Endothelial cell of umbilical vein (primary cell): Measurements from ENCODE around the gene AIMP1. TPM values are rescaled to one million over a fixed set of nuclear protein-coding genes. Genes with fewer than 3 reads are reported as not detected.

Experiments used
- BruUV-seq: library from RNA; stranded (reverse); fragments of 400-500 nt; replicated peaks from 2 replicates; lab custom pipeline; 2021; lab: Mats Ljungman, UMichigan
- CTCF ChIA-PET: fragments of 300-600, 350-600 bp; sonication (Branson Sonifier 250); formaldehyde crosslinking; loops from one replicate; lab custom pipeline; 2021; ENCODE audit warnings: antibody characterized with exemption, inconsistent platforms; lab: Charles Lee
- POLR2A ChIA-PET: fragments of 300-600, 350-600 bp; sonication (Branson Sonifier 250); formaldehyde crosslinking; loops from one replicate; lab custom pipeline; 2021; ENCODE audit warnings: antibody characterized with exemption, inconsistent platforms; lab: Charles Lee
- DNase-seq: peaks from one replicate; pipeline ENCODE4 v3.0.0-alpha.2; 2011; ENCODE audit warnings: low read depth, low spot score
- FAIRE-seq: peaks from 2 replicates; lab custom pipeline; 2011; peaks lifted over from hg19 to GRCh38; lab: Jason Lieb, UNC
- H2AFZ ChIP-seq: 2 replicates; pipeline ENCODE4 v1.6.0; 2012; ENCODE audit warnings: low read depth, low read length, control low read depth, inconsistent platforms
- H3K27ac ChIP-seq: 2 replicates; pipeline ENCODE4 v1.5.1; 2011; ENCODE audit warnings: low read depth, mild to moderate bottlenecking, control low read depth, low read length, moderate library complexity; ENCODE audit not compliant: insufficient read depth
- H3K27me3 ChIP-seq, 2 experiments: 2 replicates each; pipeline versions ENCODE4 v1.6.0 to v1.6.1; 2011; ENCODE audit warnings: low read length in 2 of 2, mixed read lengths in 1 of 2; ENCODE audit not compliant: control insufficient read depth in 2 of 2, insufficient read depth in 2 of 2
- H3K36me3 ChIP-seq, 2 experiments: 2 replicates in 1 of 2; 3 replicates in 1 of 2; pipeline ENCODE4 v1.5.1; 2011; ENCODE audit warnings: low read length in 2 of 2, mild to moderate bottlenecking in 1 of 2, moderate library complexity in 1 of 2; ENCODE audit not compliant: control insufficient read depth in 2 of 2, insufficient read depth in 2 of 2; ENCODE audit errors: extremely low read depth in 1 of 2
- H3K4me1 ChIP-seq: 3 replicates; pipeline ENCODE4 v1.5.1; 2011; ENCODE audit warnings: mild to moderate bottlenecking, low read length; ENCODE audit not compliant: control insufficient read depth, insufficient read depth; ENCODE audit errors: extremely low read depth
- H3K4me2 ChIP-seq: 2 replicates; pipeline ENCODE4 v1.6.1; 2011; ENCODE audit warnings: low read length, control low read depth, mixed read lengths; ENCODE audit not compliant: insufficient read depth
- H3K4me3 ChIP-seq, 3 experiments: fragments of 200-600 bp in 1 of 3; sonication (generic), shearing (Covaris generic) in 1 of 3; replicated peaks in 1 of 3; 2 replicates each; pipeline ENCODE4 v1.5.1; 2011 to 2016; ENCODE audit warnings: control low read depth in 3 of 3, low read length in 3 of 3, mild to moderate bottlenecking in 2 of 3, inconsistent platforms in 1 of 3, low read depth in 1 of 3, moderate library complexity in 1 of 3; ENCODE audit not compliant: insufficient read depth in 1 of 3
- H3K79me2 ChIP-seq: 2 replicates; pipeline ENCODE4 v1.6.0; 2012; ENCODE audit warnings: low read length, inconsistent platforms; ENCODE audit not compliant: control insufficient read depth, insufficient read depth
- H3K9ac ChIP-seq: replicated peaks from 2 replicates; pipeline ENCODE3; 2011; ENCODE audit warnings: low read length, control low read depth; ENCODE audit not compliant: insufficient read depth; ENCODE audit errors: extremely low read depth
- H3K9me1 ChIP-seq: replicated peaks from 3 replicates; pipeline ENCODE4 v1.6.0; 2011; ENCODE audit warnings: mild to moderate bottlenecking, low read length; ENCODE audit not compliant: control insufficient read depth, insufficient read depth; ENCODE audit errors: extremely low read depth
- H3K9me3 ChIP-seq: replicated peaks from 2 replicates; pipeline ENCODE4 v1.5.1; 2012; ENCODE audit warnings: low read length, inconsistent platforms; ENCODE audit not compliant: control insufficient read depth, insufficient read depth
- H4K20me1 ChIP-seq: replicated peaks from 2 replicates; pipeline ENCODE3; 2011; ENCODE audit warnings: mild to moderate bottlenecking, low read length; ENCODE audit not compliant: control insufficient read depth, insufficient read depth; ENCODE audit errors: extremely low read depth
- EZH2 ChIP-seq: IDR thresholded peaks from 2 replicates; pipeline ENCODE4 v1.6.1; 2012; ENCODE audit warnings: borderline replicate concordance, low read depth, mild to moderate bottlenecking, moderate library complexity, low read length, inconsistent platforms; ENCODE audit not compliant: severe bottlenecking
- FOS ChIP-seq: IDR thresholded peaks from 2 replicates; pipeline ENCODE4 v1.6.1; 2011; ENCODE audit warnings: mild to moderate bottlenecking, low read length, moderate library complexity, borderline replicate concordance; ENCODE audit not compliant: insufficient read depth
- GATA2 ChIP-seq: IDR thresholded peaks from 2 replicates; pipeline ENCODE4 v1.7.0; 2011; ENCODE audit warnings: low read depth, mild to moderate bottlenecking, moderate library complexity, mixed read lengths, low read length; ENCODE audit not compliant: insufficient read length, insufficient read depth
- JUN ChIP-seq: IDR thresholded peaks from 2 replicates; pipeline ENCODE4 v1.6.1; 2011; ENCODE audit warnings: borderline replicate concordance, low read depth; ENCODE audit not compliant: insufficient read length, insufficient read depth
- MYC ChIP-seq: IDR thresholded peaks from one replicate; pipeline ENCODE4 v1.6.1; 2011; ENCODE audit warnings: mild to moderate bottlenecking, low read depth, low read length
- POLR2A ChIP-seq: IDR thresholded peaks from 2 replicates; pipeline ENCODE4 v1.6.1; 2012; ENCODE audit warnings: low read depth, mild to moderate bottlenecking, control low read depth, low read length
- POLR2AphosphoS5 ChIP-seq: IDR thresholded peaks from 2 replicates; pipeline ENCODE4 v1.6.1; 2012; ENCODE audit warnings: low read depth, mild to moderate bottlenecking, control low read depth, low read length, moderate library complexity; ENCODE audit not compliant: insufficient read depth
- dilution Hi-C: fragments of 300-500 bp; cut with MboI; formaldehyde crosslinking; loops from one replicate; pipeline ENCODE4 v1.15.0; 2019; ENCODE audit warnings: low sequenced_read_pairs; ENCODE audit not compliant: extremely low pct_ligation_motif_present
- intact Hi-C: fragments of 100-400 bp; cut with micrococcal nuclease; formaldehyde crosslinking; loops from one replicate; pipeline ENCODE4 v1.10.0; 2022
- polyA plus RNA-seq, 4 experiments: library from polyadenylated mRNA; depleted of rRNA in 3 of 4; stranded (reverse) in 3 of 4; unstranded in 1 of 4; fragments of >200 nt; gene quantifications; 2 replicates each; pipeline versions ENCODE4 v1.2.1 to v1.2.3, GENCODE V29; 2011 to 2012; ENCODE audit warnings: missing spikeins in 1 of 4
- total RNA-seq: library from RNA; stranded (reverse); gene quantifications from 2 replicates; pipeline ENCODE4 v1.2.3, GENCODE V29; 2021
- TF ChIP-seq, protein P1 (sequence below), 2 donors: IDR thresholded peaks; 1 replicate in 1 of 2; 2 replicates in 1 of 2; pipeline ENCODE4 v1.5.1; 2011; ENCODE audit warnings: low read length in 2 of 2, mild to moderate bottlenecking in 2 of 2, moderate library complexity in 2 of 2, control low read depth in 1 of 2, inconsistent platforms in 1 of 2, low read depth in 1 of 2; ENCODE audit not compliant: insufficient read depth in 1 of 2; ENCODE audit errors: extremely low read depth in 1 of 2
- TF ChIP-seq, protein P2 (sequence below): IDR thresholded peaks from 2 replicates; pipeline ENCODE4 v1.6.1; 2011; ENCODE audit not compliant: insufficient read depth, insufficient read length

AIMP1 gene
- total and polyA plus RNA-seq, 2 donors (not counting 3 experiments of a cell fraction or from before 2014, with no cell fraction given): 6.4 to 42.4 TPM

DNA sequence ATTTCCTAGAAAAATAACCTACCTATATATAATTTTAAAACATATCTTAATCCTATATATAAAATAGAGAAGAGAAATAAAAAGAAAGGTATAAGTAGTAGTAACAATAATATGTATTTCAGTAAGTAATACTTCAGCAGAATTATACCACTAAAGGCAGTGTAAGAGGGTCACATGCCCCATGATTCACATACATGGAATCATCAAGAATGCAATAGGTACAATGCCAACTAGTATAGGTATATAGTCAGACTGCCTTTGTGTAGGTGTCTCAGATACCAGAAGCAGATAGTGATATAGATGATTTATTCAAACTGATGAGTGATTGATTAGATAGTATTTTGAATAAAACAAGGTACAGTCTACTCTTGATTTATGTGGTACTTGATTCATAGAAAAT, 9.4 kb downstream of the AIMP1 start:
- FAIRE-seq (no peak), DNase-seq (no peak)
- Histone ChIP-seq H3K27ac (no peak overlapping the region), H3K9me1 (no peaks in the 10 kb centered on the region), H3K4me1 (no peaks in the 10 kb centered on the region), H3K9ac (no peak overlapping the region), H3K4me2 (no peak overlapping the region), H3K79me2 (peaks cover 12% of the 10 kb centered on the region), H3K9me3 (no peaks in the 10 kb centered on the region), H3K27me3 (no peaks in the 10 kb centered on the region), H3K4me3 (no peak overlapping the region), H4K20me1 (peaks cover 3% of the 10 kb centered on the region), H3K36me3 (peaks cover 3 to 5% of the 10 kb centered on the region in 2 experiments), H2AFZ (no peak overlapping the region)
- dilution Hi-C loops: no loop called here
- TF ChIP-seq POLR2AphosphoS5 (no peak), JUN (no peak), EZH2 (no peak), MYC (no peak), GATA2 (no peak), FOS (no peak), POLR2A (no peak)
- TF ChIP-seq, protein P1, sequence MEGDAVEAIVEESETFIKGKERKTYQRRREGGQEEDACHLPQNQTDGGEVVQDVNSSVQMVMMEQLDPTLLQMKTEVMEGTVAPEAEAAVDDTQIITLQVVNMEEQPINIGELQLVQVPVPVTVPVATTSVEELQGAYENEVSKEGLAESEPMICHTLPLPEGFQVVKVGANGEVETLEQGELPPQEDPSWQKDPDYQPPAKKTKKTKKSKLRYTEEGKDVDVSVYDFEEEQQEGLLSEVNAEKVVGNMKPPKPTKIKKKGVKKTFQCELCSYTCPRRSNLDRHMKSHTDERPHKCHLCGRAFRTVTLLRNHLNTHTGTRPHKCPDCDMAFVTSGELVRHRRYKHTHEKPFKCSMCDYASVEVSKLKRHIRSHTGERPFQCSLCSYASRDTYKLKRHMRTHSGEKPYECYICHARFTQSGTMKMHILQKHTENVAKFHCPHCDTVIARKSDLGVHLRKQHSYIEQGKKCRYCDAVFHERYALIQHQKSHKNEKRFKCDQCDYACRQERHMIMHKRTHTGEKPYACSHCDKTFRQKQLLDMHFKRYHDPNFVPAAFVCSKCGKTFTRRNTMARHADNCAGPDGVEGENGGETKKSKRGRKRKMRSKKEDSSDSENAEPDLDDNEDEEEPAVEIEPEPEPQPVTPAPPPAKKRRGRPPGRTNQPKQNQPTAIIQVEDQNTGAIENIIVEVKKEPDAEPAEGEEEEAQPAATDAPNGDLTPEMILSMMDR (IDR thresholded peaks at IDR 0.05; ENCODE audit: extremely low read depth in 1 of 2, insufficient read depth in 1 of 2, low read depth in 1 of 2, low read length in 2 of 2): no peak
- TF ChIP-seq, protein P2, sequence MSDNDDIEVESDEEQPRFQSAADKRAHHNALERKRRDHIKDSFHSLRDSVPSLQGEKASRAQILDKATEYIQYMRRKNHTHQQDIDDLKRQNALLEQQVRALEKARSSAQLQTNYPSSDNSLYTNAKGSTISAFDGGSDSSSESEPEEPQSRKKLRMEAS: no peak
- ChIA-PET CTCF (interaction anchor here (5.9 kb wide), 1 partner anchor 60 kb away, joined by 47 read pairs; no protein-coding TSS in a partner anchor), POLR2A (interaction anchor here (0.7 kb wide), 1 partner anchor 473 kb away, joined by 4 read pairs; no protein-coding TSS in a partner anchor)
- intact Hi-C loops: no loop called here
- no TSS peak for BruUV-seq
